ENCODE results near the gene MAPKBP1. TPM values are rescaled to one million over a fixed set of nuclear protein-coding genes. Genes with fewer than 3 reads are reported as not detected.

Gene MAPKBP1
- total and polyA plus RNA-seq, 2 of the 13 experiments (the other 11 are each of a cell fraction or from before 2014, with no cell fraction given), result 3.0 to 7.3 TPM

DNA sequence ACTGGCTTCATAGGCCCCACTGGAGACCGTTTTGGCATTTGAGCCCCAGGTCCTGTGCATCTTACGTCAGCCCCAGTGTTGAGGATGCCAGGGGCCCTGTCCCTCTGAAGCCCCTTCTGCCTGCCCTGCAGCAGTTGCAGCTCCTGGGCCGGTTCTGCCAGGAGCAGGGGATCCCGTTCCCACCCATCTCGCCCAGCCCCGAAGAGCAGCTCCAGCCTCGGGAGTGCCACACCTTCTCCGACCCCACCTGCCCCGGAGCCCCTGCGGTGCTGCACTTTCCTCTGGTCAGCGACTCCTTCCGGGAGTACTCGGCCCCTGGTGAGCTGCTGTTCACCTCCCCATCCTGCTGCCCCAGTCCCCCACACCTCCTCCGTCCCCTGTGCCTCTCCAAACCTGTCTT, 72.9 kb downstream of the MAPKBP1 start:
- intact Hi-C loops (cut with micrococcal nuclease; ENCODE audit: unreplicated experiment), result no loop called here
- H3K36me3 ChIP-seq (replicated peaks in 1 of 2; ENCODE audit: control insufficient read depth in 1 of 2, insufficient read depth in 2 of 2, low read length in 2 of 2), result peaks cover 3 to 5% of the 10 kb centered on the region in 2 experiments; a peak in 1 of 5 replicates
- no peak overlapping the region for H3K4me3 ChIP-seq (replicated peaks in 1 of 3; ENCODE audit: insufficient read depth in 1 of 3, low read depth in 2 of 3, low read length in 3 of 3)
- CTCF ChIA-PET (ENCODE audit: low intra/inter-chr PET ratio, low total read pairs), result no interaction called here
- H3K27ac ChIP-seq (ENCODE audit: extremely low read length, insufficient read depth, low read length), result no peak overlapping the region
- no peaks in the 10 kb centered on the region for H3K79me2 ChIP-seq (ENCODE audit: insufficient read depth, low read length)
- FAIRE-seq, result no peak
- DNase-seq (ENCODE audit: low spot score), result no peak
- H3K4me1 ChIP-seq (ENCODE audit: insufficient read depth, low read length), result no peaks in the 10 kb centered on the region
- no peaks in the 10 kb centered on the region; the same call in 1 of the 2 replicates for H4K20me1 ChIP-seq (ENCODE audit: insufficient read depth, low read length)
- H3K27me3 ChIP-seq (ENCODE audit: control insufficient read depth in 1 of 2, insufficient read depth in 2 of 2, low read length in 2 of 2), result peaks cover 0 to 1% of the 10 kb centered on the region in 2 experiments; a peak in 1 of 5 replicates
- in situ Hi-C loops (cut with HindIII; ENCODE audit: extremely low pct_ligation_motif_present, low pct_unique_long_range_greater_than_20kb), result no loop called here
- H3K9ac ChIP-seq (ENCODE audit: insufficient read depth, low read depth, low read length), result no peak overlapping the region
- TF ChIP-seq ZNF644 (CRISPR knock-in tag; IDR thresholded peaks at IDR 0.05; ENCODE audit: low read depth) (no peak), ZBTB20 (CRISPR knock-in tag; IDR thresholded peaks at IDR 0.05; ENCODE audit: borderline replicate concordance, low read depth) (no peak), ETV5 (CRISPR knock-in tag; IDR thresholded peaks at IDR 0.05; ENCODE audit: borderline replicate concordance) (no peak)
- H2AFZ ChIP-seq (ENCODE audit: low read length), result no peak overlapping the region
- H3K4me2 ChIP-seq (ENCODE audit: low read depth, low read length), result no peak overlapping the region
- no peaks in the 10 kb centered on the region for H3K9me3 ChIP-seq (ENCODE audit: low read length)
- POLR2A ChIA-PET, result no interaction called here
- WGBS (ENCODE audit: low lambda C conversion rate), result 95% methylated on average over 11 of the region's 14 CpGs
- no peak for ATAC-seq
- no TSS peak for BruUV-seq (replicated peaks)

DNA sequence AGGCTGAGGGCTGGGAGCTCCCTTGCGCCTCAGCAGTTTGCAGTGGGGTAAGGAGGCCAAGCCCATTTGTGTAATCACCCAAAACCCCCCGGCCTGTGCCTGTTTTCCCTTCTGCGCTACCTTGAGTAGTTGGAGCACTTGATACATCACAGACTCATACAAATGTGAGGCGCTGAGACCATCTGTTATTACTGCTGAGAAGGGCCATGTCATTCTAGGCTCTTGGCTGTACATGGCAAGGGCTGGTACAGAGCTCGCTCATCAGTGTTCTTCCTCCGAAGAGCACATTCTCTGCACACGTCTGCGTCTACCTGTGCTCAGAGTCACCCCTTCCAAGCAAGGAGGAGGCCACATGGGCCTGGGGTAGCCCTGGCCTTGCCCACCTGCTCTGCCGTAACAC, 73.7 kb downstream of the MAPKBP1 start:
- ChIA-PET CTCF (ENCODE audit: low intra/inter-chr PET ratio, low total read pairs) (no interaction called here), POLR2A (no interaction called here)
- no peak overlapping the region for H3K27ac ChIP-seq (ENCODE audit: extremely low read length, insufficient read depth, low read length)
- BruUV-seq (replicated peaks), result no TSS peak
- no peak overlapping the region for H3K4me3 ChIP-seq (replicated peaks in 1 of 3; ENCODE audit: insufficient read depth in 1 of 3, low read depth in 2 of 3, low read length in 3 of 3)
- peaks cover 3 to 5% of the 10 kb centered on the region in 2 experiments; a peak in 1 of 5 replicates for H3K36me3 ChIP-seq (replicated peaks in 1 of 2; ENCODE audit: control insufficient read depth in 1 of 2, insufficient read depth in 2 of 2, low read length in 2 of 2)
- no peaks in the 10 kb centered on the region for H3K79me2 ChIP-seq (ENCODE audit: insufficient read depth, low read length)
- in situ Hi-C loops (cut with HindIII; ENCODE audit: extremely low pct_ligation_motif_present, low pct_unique_long_range_greater_than_20kb) (no loop called here), intact Hi-C loops (cut with micrococcal nuclease; ENCODE audit: unreplicated experiment) (no loop called here)
- no peaks in the 10 kb centered on the region for H3K4me1 ChIP-seq (ENCODE audit: insufficient read depth, low read length)
- DNase-seq (ENCODE audit: low spot score) (no peak), ATAC-seq (no peak), FAIRE-seq (no peak)
- no peak overlapping the region for H3K9ac ChIP-seq (ENCODE audit: insufficient read depth, low read depth, low read length)
- no peaks in the 10 kb centered on the region for H3K9me3 ChIP-seq (ENCODE audit: low read length)
- H2AFZ ChIP-seq (ENCODE audit: low read length), result no peak overlapping the region
- H3K4me2 ChIP-seq (ENCODE audit: low read depth, low read length), result no peak overlapping the region
- 95% methylated on average over 3 of the region's 9 CpGs for WGBS (ENCODE audit: low lambda C conversion rate)
- no peaks in the 10 kb centered on the region; the same call in 1 of the 2 replicates for H4K20me1 ChIP-seq (ENCODE audit: insufficient read depth, low read length)
- H3K27me3 ChIP-seq (ENCODE audit: control insufficient read depth in 1 of 2, insufficient read depth in 2 of 2, low read length in 2 of 2), result peaks cover 0 to 4% of the 10 kb centered on the region in 2 experiments; a peak in 3 of 5 replicates
- TF ChIP-seq TRIM24 (CRISPR knock-in tag; IDR thresholded peaks at IDR 0.05) (no peak), ZNF33A (CRISPR knock-in tag; IDR thresholded peaks at IDR 0.05; ENCODE audit: borderline replicate concordance) (no peak), PCBP2 (optimal IDR thresholded peaks at IDR 0.05; ENCODE audit: low read depth, low read length, poor library complexity, severe bottlenecking) (no peak), TEAD3 (CRISPR knock-in tag; optimal IDR thresholded peaks at IDR 0.05; ENCODE audit: borderline replicate concordance) (no peak), SIN3A (IDR thresholded peaks at IDR 0.05; ENCODE audit: borderline replicate concordance, low read depth, low read length) (no peak), SYNCRIP (IDR thresholded peaks at IDR 0.05; ENCODE audit: insufficient read depth, low read depth, low read length) (no peak), ZNF484 (CRISPR knock-in tag; IDR thresholded peaks at IDR 0.05; ENCODE audit: borderline replicate concordance, low read depth) (no peak), ZNF768 (CRISPR knock-in tag; IDR thresholded peaks at IDR 0.05) (no peak), IKZF4 (CRISPR knock-in tag; IDR thresholded peaks at IDR 0.05; ENCODE audit: borderline replicate concordance, low read depth, not compliant biosample characterization) (no peak), ZBTB38 (CRISPR knock-in tag; IDR thresholded peaks at IDR 0.05) (no peak), CEBPG (CRISPR knock-in tag; IDR thresholded peaks at IDR 0.05) (no peak), ZBTB21 (CRISPR knock-in tag; IDR thresholded peaks at IDR 0.05) (no peak)
- TF ChIP-seq, protein P1, sequence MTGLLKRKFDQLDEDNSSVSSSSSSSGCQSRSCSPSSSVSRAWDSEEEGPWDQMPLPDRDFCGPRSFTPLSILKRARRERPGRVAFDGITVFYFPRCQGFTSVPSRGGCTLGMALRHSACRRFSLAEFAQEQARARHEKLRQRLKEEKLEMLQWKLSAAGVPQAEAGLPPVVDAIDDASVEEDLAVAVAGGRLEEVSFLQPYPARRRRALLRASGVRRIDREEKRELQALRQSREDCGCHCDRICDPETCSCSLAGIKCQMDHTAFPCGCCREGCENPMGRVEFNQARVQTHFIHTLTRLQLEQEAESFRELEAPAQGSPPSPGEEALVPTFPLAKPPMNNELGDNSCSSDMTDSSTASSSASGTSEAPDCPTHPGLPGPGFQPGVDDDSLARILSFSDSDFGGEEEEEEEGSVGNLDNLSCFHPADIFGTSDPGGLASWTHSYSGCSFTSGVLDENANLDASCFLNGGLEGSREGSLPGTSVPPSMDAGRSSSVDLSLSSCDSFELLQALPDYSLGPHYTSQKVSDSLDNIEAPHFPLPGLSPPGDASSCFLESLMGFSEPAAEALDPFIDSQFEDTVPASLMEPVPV (CRISPR knock-in tag; IDR thresholded peaks at IDR 0.05), result no peak
- TF ChIP-seq, protein P2, sequence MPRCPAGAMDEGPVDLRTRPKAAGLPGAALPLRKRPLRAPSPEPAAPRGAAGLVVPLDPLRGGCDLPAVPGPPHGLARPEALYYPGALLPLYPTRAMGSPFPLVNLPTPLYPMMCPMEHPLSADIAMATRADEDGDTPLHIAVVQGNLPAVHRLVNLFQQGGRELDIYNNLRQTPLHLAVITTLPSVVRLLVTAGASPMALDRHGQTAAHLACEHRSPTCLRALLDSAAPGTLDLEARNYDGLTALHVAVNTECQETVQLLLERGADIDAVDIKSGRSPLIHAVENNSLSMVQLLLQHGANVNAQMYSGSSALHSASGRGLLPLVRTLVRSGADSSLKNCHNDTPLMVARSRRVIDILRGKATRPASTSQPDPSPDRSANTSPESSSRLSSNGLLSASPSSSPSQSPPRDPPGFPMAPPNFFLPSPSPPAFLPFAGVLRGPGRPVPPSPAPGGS (CRISPR knock-in tag; IDR thresholded peaks at IDR 0.05), result no peak
